Measurements from ENCODE around the gene CIC. TPM values are rescaled to one million over a fixed set of nuclear protein-coding genes. Genes with fewer than 3 reads are reported as not detected.

Gene CIC
- total RNA-seq, 1 donor from 2014 or later = 36.1 TPM

GRCh38 chr19:42313840-42314755 is 45.0 kb downstream of the CIC start:
- Histone ChIP-seq H3K4me1 (peaks cover 12% of the 10 kb centered on the region), H3K4me3 (peak overlapping the region in 1 of 2 donors; percentile 35), H3K27me3 (no peaks in the 10 kb centered on the region), H3K27ac (no peak overlapping the region), H3K9me3 (no peaks in the 10 kb centered on the region), H3K36me3 (no peaks in the 10 kb centered on the region)
- TF ChIP-seq, protein P1, sequence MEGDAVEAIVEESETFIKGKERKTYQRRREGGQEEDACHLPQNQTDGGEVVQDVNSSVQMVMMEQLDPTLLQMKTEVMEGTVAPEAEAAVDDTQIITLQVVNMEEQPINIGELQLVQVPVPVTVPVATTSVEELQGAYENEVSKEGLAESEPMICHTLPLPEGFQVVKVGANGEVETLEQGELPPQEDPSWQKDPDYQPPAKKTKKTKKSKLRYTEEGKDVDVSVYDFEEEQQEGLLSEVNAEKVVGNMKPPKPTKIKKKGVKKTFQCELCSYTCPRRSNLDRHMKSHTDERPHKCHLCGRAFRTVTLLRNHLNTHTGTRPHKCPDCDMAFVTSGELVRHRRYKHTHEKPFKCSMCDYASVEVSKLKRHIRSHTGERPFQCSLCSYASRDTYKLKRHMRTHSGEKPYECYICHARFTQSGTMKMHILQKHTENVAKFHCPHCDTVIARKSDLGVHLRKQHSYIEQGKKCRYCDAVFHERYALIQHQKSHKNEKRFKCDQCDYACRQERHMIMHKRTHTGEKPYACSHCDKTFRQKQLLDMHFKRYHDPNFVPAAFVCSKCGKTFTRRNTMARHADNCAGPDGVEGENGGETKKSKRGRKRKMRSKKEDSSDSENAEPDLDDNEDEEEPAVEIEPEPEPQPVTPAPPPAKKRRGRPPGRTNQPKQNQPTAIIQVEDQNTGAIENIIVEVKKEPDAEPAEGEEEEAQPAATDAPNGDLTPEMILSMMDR (IDR thresholded peaks at IDR 0.05) = no peak
- TF ChIP-seq POLR2A (IDR thresholded peaks at IDR 0.05) (no peak), POLR2AphosphoS5 (IDR thresholded peaks at IDR 0.05; ENCODE audit: insufficient read depth in 1 of 2, low read depth in 1 of 2) (no peak)
- intact Hi-C loops (cut with DNase I) = no loop called here
- no peak for DNase-seq (ENCODE audit: extremely low spot score in 2 of 2)

- H3K36me3 ChIP-seq = no peaks in the 10 kb centered on the region
These were observed 46.0 kb downstream of the CIC start for GRCh38 chr19:42315024-42315423.

GRCh38 chr19:42316223-42317211 is 47.5 kb downstream of the CIC start:
- intact Hi-C loops (cut with DNase I) = no loop called here
- Histone ChIP-seq H3K9me3 (no peaks in the 10 kb centered on the region), H3K27me3 (no peaks in the 10 kb centered on the region), H3K4me1 (peaks cover 12% of the 10 kb centered on the region), H3K27ac (no peak overlapping the region), H3K4me3 (no peak overlapping the region), H3K36me3 (no peaks in the 10 kb centered on the region)
- DNase-seq (ENCODE audit: extremely low spot score in 2 of 2) = peak in 1 of 2 donors; percentile 82
- TF ChIP-seq, protein P1 (IDR thresholded peaks at IDR 0.05) = no peak
- TF ChIP-seq POLR2A (IDR thresholded peaks at IDR 0.05) = no peak
- no peak for TF ChIP-seq POLR2AphosphoS5 (IDR thresholded peaks at IDR 0.05; ENCODE audit: insufficient read depth in 1 of 2, low read depth in 1 of 2)

More at GRCh38 chr19:42315024-42315423, 46.0 kb downstream of the CIC start:
- no peak for DNase-seq (ENCODE audit: extremely low spot score in 2 of 2)
- intact Hi-C loops (cut with DNase I) = no loop called here
- peaks cover 12% of the 10 kb centered on the region for H3K4me1 ChIP-seq
- no peak overlapping the region for H3K4me3 ChIP-seq
- H3K27ac ChIP-seq = no peak overlapping the region
- TF ChIP-seq, protein P1 (IDR thresholded peaks at IDR 0.05) = no peak
- TF ChIP-seq POLR2AphosphoS5 (IDR thresholded peaks at IDR 0.05; ENCODE audit: insufficient read depth in 1 of 2, low read depth in 1 of 2) = no peak
- TF ChIP-seq POLR2A (IDR thresholded peaks at IDR 0.05) = no peak
- no peaks in the 10 kb centered on the region for H3K9me3 ChIP-seq
- no peaks in the 10 kb centered on the region for H3K27me3 ChIP-seq

DNA sequence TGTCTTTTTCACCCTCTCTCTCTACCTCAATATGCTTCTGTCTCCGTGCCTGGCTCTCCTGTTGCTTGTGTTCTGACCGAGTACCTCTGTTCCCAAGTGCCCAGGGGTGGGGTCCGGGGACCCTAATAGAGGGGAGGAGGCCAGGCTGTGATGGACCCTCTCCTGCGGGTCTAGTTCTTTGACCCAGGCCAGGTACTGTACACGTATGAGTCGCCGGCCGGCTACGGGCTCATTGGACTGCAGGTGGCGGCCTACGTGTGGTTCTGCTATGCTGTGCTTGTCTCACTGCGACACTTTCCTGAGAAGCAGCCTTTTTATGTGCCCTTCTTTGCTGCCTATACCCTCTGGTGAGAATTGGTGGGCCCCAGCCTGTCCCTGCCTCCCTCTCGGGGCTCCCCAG is 48.5 kb downstream of the CIC start:
- DNase-seq (ENCODE audit: extremely low spot score in 2 of 2) = peak in 1 of 2 donors; percentile 90
- no peaks in the 10 kb centered on the region for H3K36me3 ChIP-seq
- intact Hi-C loops (cut with DNase I) = no loop called here
- no peaks in the 10 kb centered on the region for H3K27me3 ChIP-seq
- no peaks in the 10 kb centered on the region for H3K9me3 ChIP-seq
- H3K4me1 ChIP-seq = peaks cover 12% of the 10 kb centered on the region
- H3K27ac ChIP-seq = no peak overlapping the region
- H3K4me3 ChIP-seq = no peak overlapping the region
- TF ChIP-seq POLR2A (IDR thresholded peaks at IDR 0.05) = no peak
- TF ChIP-seq, protein P1 (IDR thresholded peaks at IDR 0.05) = no peak
- TF ChIP-seq POLR2AphosphoS5 (IDR thresholded peaks at IDR 0.05; ENCODE audit: insufficient read depth in 1 of 2, low read depth in 1 of 2) = no peak
